DND-41 (cell line): Measurements from ENCODE around the gene IGF2BP3.

ENCODE experiments used
- CTCF ChIP-seq: IDR thresholded peaks from 2 replicates; pipeline ENCODE4 v1.5.1; 2012; ENCODE audit warnings: borderline replicate concordance, low read length, moderate library complexity, mild to moderate bottlenecking; ENCODE audit not compliant: poor library complexity, severe bottlenecking; ENCODE audit errors: extremely low read depth
- EZH2 ChIP-seq: IDR thresholded peaks from 3 replicates; pipeline ENCODE4 v1.6.1; 2012; ENCODE audit warnings: borderline replicate concordance, low read depth, mild to moderate bottlenecking, moderate library complexity, low read length, inconsistent platforms; ENCODE audit not compliant: severe bottlenecking

- TF ChIP-seq CTCF (no peak), EZH2 (no peak)
Measured at GRCh38 chr7:23298141-23298881, 172.0 kb downstream of the IGF2BP3 start.
